Inflammatory macrophage treated with lipopolysaccharide for 4 hours (primary cell): Measurements from ENCODE around the gene STON1.

Experiments used
- DNase-seq: peaks from one replicate; pipeline ENCODE4 v3.0.0-alpha.2; 2020

STON1 gene

GRCh38 chr2:48626047-48626446 lies 96.1 kb downstream of the STON1 start:
- no peak for DNase-seq

- DNase-seq = no peak
Measured at GRCh38 chr2:48633143-48633542, 103.2 kb downstream of the STON1 start.

- DNase-seq = no peak
Measured at GRCh38 chr2:48635786-48636185, 105.8 kb downstream of the STON1 start.

- no peak for DNase-seq
Measured at GRCh38 chr2:48638261-48638660, 108.3 kb downstream of the STON1 start.
